Measurements from ENCODE around the gene PPFIBP1. TPM values are rescaled to one million over a fixed set of nuclear protein-coding genes. Genes with fewer than 3 reads are reported as not detected.
A peak's percentile ranks its signal among the peaks of the same experiment; 100 is the strongest.

The PPFIBP1 gene
- total RNA-seq, 1 donor from 2014 or later, result 84.1 TPM

GRCh38 chr12:27547592-27547991 is 23.6 kb downstream of the PPFIBP1 start:
- H3K4me1 Mint-ChIP-seq (ENCODE audit: unreplicated experiment), result peaks cover 45% of the 10 kb centered on the region
- no peak overlapping the region for H3K4me3 Mint-ChIP-seq (ENCODE audit: unreplicated experiment)
- no peaks in the 10 kb centered on the region for H3K27me3 Mint-ChIP-seq (ENCODE audit: unreplicated experiment)
- no peak for TF ChIP-seq CTCF (IDR thresholded peaks at IDR 0.05)
- peaks cover 3% of the 10 kb centered on the region for H3K36me3 Mint-ChIP-seq (ENCODE audit: unreplicated experiment)
- no peak for DNase-seq (ENCODE audit: extremely low spot score, unreplicated experiment)
- no peaks in the 10 kb centered on the region for H3K9me3 Mint-ChIP-seq (ENCODE audit: unreplicated experiment)
- H3K27ac Mint-ChIP-seq (ENCODE audit: unreplicated experiment), result no peak overlapping the region

GRCh38 chr12:27548301-27549199 is 24.5 kb downstream of the PPFIBP1 start:
- no peak for TF ChIP-seq CTCF (IDR thresholded peaks at IDR 0.05)
- Mint-ChIP-seq H3K9me3 (ENCODE audit: unreplicated experiment) (no peaks in the 10 kb centered on the region), H3K27me3 (ENCODE audit: unreplicated experiment) (no peaks in the 10 kb centered on the region), H3K4me1 (ENCODE audit: unreplicated experiment) (peaks cover 44% of the 10 kb centered on the region), H3K36me3 (ENCODE audit: unreplicated experiment) (peaks cover 3% of the 10 kb centered on the region), H3K27ac (ENCODE audit: unreplicated experiment) (peak overlapping the region; percentile 83), H3K4me3 (ENCODE audit: unreplicated experiment) (no peak overlapping the region)
- no peak for DNase-seq (ENCODE audit: extremely low spot score, unreplicated experiment)

- Mint-ChIP-seq H3K4me3 (ENCODE audit: unreplicated experiment) (no peak overlapping the region), H3K9me3 (ENCODE audit: unreplicated experiment) (no peaks in the 10 kb centered on the region), H3K36me3 (ENCODE audit: unreplicated experiment) (peaks cover 3% of the 10 kb centered on the region), H3K27me3 (ENCODE audit: unreplicated experiment) (no peaks in the 10 kb centered on the region), H3K27ac (ENCODE audit: unreplicated experiment) (peak overlapping the region; percentile 83), H3K4me1 (ENCODE audit: unreplicated experiment) (peaks cover 47% of the 10 kb centered on the region)
- no peak for TF ChIP-seq CTCF (IDR thresholded peaks at IDR 0.05)
- no peak for DNase-seq (ENCODE audit: extremely low spot score, unreplicated experiment)
Observed at GRCh38 chr12:27549236-27549800, 25.3 kb downstream of the PPFIBP1 start.

- H3K36me3 Mint-ChIP-seq (ENCODE audit: unreplicated experiment), result peaks cover 3% of the 10 kb centered on the region
- peak overlapping the region; percentile 83 for H3K27ac Mint-ChIP-seq (ENCODE audit: unreplicated experiment)
- DNase-seq (ENCODE audit: extremely low spot score, unreplicated experiment), result no peak
- H3K27me3 Mint-ChIP-seq (ENCODE audit: unreplicated experiment), result no peaks in the 10 kb centered on the region
- peaks cover 51% of the 10 kb centered on the region for H3K4me1 Mint-ChIP-seq (ENCODE audit: unreplicated experiment)
- no peaks in the 10 kb centered on the region for H3K9me3 Mint-ChIP-seq (ENCODE audit: unreplicated experiment)
- no peak for TF ChIP-seq CTCF (IDR thresholded peaks at IDR 0.05)
- no peak overlapping the region for H3K4me3 Mint-ChIP-seq (ENCODE audit: unreplicated experiment)
Observed at GRCh38 chr12:27549801-27550652, 26.0 kb downstream of the PPFIBP1 start.
